ENCODE measurements around the gene PUDP.

The PUDP gene

DNA sequence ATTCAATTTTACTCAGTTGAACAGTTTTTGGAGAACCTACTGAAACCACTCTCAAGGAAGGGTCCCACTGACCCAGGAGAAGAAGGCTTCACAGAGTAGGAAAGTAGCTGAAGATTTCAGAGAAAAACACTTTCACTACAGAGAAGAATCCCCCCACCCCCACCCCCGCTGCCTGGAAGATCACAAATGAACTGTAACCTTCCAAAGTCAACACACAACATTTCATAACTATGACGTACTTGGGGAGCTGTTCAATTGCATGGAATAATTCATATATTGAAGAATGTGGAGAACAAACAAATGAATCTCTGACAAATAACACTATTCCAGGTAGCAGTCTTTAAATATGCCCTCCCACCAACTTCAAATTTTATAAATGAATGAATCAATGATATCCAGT, 86.5 kb downstream of the PUDP start:
- Histone ChIP-seq H3K4me2 (ENCODE audit: low read length) (no peak overlapping the region), H2AFZ (no peak overlapping the region), H3K79me2 (no peaks in the 10 kb centered on the region), H3K9ac (no peak overlapping the region), H3K36me3 (ENCODE audit: control insufficient read depth, insufficient read depth, low read length) (no peaks in the 10 kb centered on the region), H3K27ac (no peak overlapping the region), H3K4me3 (ENCODE audit: low read depth, low read length) (no peak overlapping the region), H3K9me3 (ENCODE audit: control insufficient read depth, low read length) (no peaks in the 10 kb centered on the region), H3K4me1 (no peaks in the 10 kb centered on the region), H3K27me3 (ENCODE audit: control insufficient read depth, insufficient read depth, low read length) (no peaks in the 10 kb centered on the region)
- TF ChIP-seq CTCF (IDR thresholded peaks at IDR 0.05): no peak

- H3K4me2 ChIP-seq (ENCODE audit: low read length): no peak overlapping the region
- H3K79me2 ChIP-seq: no peaks in the 10 kb centered on the region
- no peak overlapping the region for H3K4me3 ChIP-seq (ENCODE audit: low read depth, low read length)
- H3K27me3 ChIP-seq (ENCODE audit: control insufficient read depth, insufficient read depth, low read length): no peaks in the 10 kb centered on the region
- H3K36me3 ChIP-seq (ENCODE audit: control insufficient read depth, insufficient read depth, low read length): no peaks in the 10 kb centered on the region
- no peak overlapping the region for H2AFZ ChIP-seq
- TF ChIP-seq CTCF (IDR thresholded peaks at IDR 0.05): no peak
- no peaks in the 10 kb centered on the region for H3K4me1 ChIP-seq
- H3K27ac ChIP-seq: no peak overlapping the region
- H3K9ac ChIP-seq: no peak overlapping the region
- no peaks in the 10 kb centered on the region for H3K9me3 ChIP-seq (ENCODE audit: control insufficient read depth, low read length)
Measured at GRCh38 chrX:7060444-7060843, 87.5 kb downstream of the PUDP start.

DNA sequence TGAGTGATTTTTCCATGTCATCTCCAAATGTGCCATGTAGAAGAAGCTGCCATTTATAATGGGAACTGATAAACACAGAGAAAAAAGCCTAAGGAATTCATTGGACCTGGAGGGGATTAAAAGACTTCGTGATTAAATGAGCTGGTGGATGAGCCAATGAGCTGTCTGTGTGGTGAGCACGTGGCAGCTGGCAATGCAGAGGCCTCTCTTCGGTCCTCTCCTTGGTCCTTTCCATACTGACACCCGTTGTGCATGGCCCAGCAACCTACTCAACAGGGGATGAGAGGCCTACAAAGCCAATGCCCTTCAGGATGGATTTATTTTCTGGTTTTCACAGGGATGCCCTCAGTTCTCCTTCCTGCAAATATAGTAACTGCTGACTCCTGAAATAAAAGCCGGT, 88.1 kb downstream of the PUDP start:
- no peak overlapping the region for H3K4me2 ChIP-seq (ENCODE audit: low read length)
- H3K27ac ChIP-seq: no peak overlapping the region
- no peaks in the 10 kb centered on the region for H3K9me3 ChIP-seq (ENCODE audit: control insufficient read depth, low read length)
- H3K27me3 ChIP-seq (ENCODE audit: control insufficient read depth, insufficient read depth, low read length): no peaks in the 10 kb centered on the region
- H2AFZ ChIP-seq: no peak overlapping the region
- H3K79me2 ChIP-seq: no peaks in the 10 kb centered on the region
- H3K4me3 ChIP-seq (ENCODE audit: low read depth, low read length): no peak overlapping the region
- no peak for TF ChIP-seq CTCF (IDR thresholded peaks at IDR 0.05)
- H3K36me3 ChIP-seq (ENCODE audit: control insufficient read depth, insufficient read depth, low read length): no peaks in the 10 kb centered on the region
- no peaks in the 10 kb centered on the region for H3K4me1 ChIP-seq
- no peak overlapping the region for H3K9ac ChIP-seq

GRCh38 chrX:7059214-7059838, 88.6 kb downstream of the PUDP start:
- Histone ChIP-seq H3K27ac (no peak overlapping the region), H3K4me3 (ENCODE audit: low read depth, low read length) (no peak overlapping the region), H3K9ac (no peak overlapping the region), H3K9me3 (ENCODE audit: control insufficient read depth, low read length) (no peaks in the 10 kb centered on the region), H3K27me3 (ENCODE audit: control insufficient read depth, insufficient read depth, low read length) (no peaks in the 10 kb centered on the region), H2AFZ (no peak overlapping the region), H3K4me1 (no peaks in the 10 kb centered on the region), H3K36me3 (ENCODE audit: control insufficient read depth, insufficient read depth, low read length) (no peaks in the 10 kb centered on the region), H3K79me2 (no peaks in the 10 kb centered on the region), H3K4me2 (ENCODE audit: low read length) (no peak overlapping the region)
- no peak for TF ChIP-seq CTCF (IDR thresholded peaks at IDR 0.05)

- no peaks in the 10 kb centered on the region for H3K79me2 ChIP-seq
- no peak overlapping the region for H3K4me2 ChIP-seq (ENCODE audit: low read length)
- no peak for TF ChIP-seq CTCF (IDR thresholded peaks at IDR 0.05)
- H3K9me3 ChIP-seq (ENCODE audit: control insufficient read depth, low read length): no peaks in the 10 kb centered on the region
- H2AFZ ChIP-seq: no peak overlapping the region
- H3K27me3 ChIP-seq (ENCODE audit: control insufficient read depth, insufficient read depth, low read length): no peaks in the 10 kb centered on the region
- no peak overlapping the region for H3K27ac ChIP-seq
- no peaks in the 10 kb centered on the region for H3K4me1 ChIP-seq
- no peak overlapping the region for H3K4me3 ChIP-seq (ENCODE audit: low read depth, low read length)
- H3K9ac ChIP-seq: no peak overlapping the region
- H3K36me3 ChIP-seq (ENCODE audit: control insufficient read depth, insufficient read depth, low read length): no peaks in the 10 kb centered on the region
Measured at GRCh38 chrX:7055386-7056137, 92.4 kb downstream of the PUDP start.
